Measurements from ENCODE around the gene MCC. TPM values are rescaled to one million over a fixed set of nuclear protein-coding genes. Genes with fewer than 3 reads are reported as not detected.

Gene MCC
- total RNA-seq, 1 donor from 2014 or later = 20.6 TPM

DNA sequence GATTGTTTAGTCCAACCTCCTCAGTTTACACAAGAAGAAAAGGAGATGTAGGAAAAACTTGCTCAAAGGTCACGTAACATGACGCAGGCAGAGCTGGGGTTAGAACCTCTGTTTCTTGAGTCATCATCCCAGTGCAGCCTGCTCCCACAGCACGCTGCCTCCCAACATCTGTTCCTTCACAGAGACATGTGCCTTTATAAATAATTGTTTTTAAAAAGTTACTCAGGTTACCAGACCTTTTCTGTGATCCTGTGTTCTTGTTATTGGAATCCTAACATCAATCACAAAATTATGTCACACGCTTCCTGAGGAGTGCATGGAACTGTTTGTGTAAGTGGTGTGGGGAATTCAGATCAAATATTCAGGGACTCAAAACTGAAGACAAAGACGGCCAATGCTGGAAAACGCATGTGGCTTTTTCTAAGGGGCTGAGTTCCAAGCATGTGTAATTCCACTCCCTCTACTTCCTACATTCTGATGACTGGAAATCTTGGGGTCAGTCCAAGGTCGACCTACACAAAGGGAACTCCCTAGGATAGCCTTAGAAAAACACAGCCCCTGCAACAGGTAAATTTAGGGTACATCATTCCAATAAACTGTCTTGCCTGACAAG is 237.8 kb downstream of the MCC start:
- no peaks in the 10 kb centered on the region for H3K9me3 ChIP-seq
- no peak overlapping the region for H3K4me3 ChIP-seq
- ATAC-seq (peak; percentile 59 to 63), DNase-seq (no peak)
- TF ChIP-seq, protein P1, sequence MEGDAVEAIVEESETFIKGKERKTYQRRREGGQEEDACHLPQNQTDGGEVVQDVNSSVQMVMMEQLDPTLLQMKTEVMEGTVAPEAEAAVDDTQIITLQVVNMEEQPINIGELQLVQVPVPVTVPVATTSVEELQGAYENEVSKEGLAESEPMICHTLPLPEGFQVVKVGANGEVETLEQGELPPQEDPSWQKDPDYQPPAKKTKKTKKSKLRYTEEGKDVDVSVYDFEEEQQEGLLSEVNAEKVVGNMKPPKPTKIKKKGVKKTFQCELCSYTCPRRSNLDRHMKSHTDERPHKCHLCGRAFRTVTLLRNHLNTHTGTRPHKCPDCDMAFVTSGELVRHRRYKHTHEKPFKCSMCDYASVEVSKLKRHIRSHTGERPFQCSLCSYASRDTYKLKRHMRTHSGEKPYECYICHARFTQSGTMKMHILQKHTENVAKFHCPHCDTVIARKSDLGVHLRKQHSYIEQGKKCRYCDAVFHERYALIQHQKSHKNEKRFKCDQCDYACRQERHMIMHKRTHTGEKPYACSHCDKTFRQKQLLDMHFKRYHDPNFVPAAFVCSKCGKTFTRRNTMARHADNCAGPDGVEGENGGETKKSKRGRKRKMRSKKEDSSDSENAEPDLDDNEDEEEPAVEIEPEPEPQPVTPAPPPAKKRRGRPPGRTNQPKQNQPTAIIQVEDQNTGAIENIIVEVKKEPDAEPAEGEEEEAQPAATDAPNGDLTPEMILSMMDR (IDR thresholded peaks at IDR 0.05) = no peak
- H3K36me3 ChIP-seq = no peaks in the 10 kb centered on the region
- H3K27me3 ChIP-seq (ENCODE audit: low read depth) = no peaks in the 10 kb centered on the region
- intact Hi-C loops (cut with DNase I) = no loop called here
- peak overlapping the region; percentile 44 for H3K27ac ChIP-seq
- peaks cover 36% of the 10 kb centered on the region for H3K4me1 ChIP-seq

DNA sequence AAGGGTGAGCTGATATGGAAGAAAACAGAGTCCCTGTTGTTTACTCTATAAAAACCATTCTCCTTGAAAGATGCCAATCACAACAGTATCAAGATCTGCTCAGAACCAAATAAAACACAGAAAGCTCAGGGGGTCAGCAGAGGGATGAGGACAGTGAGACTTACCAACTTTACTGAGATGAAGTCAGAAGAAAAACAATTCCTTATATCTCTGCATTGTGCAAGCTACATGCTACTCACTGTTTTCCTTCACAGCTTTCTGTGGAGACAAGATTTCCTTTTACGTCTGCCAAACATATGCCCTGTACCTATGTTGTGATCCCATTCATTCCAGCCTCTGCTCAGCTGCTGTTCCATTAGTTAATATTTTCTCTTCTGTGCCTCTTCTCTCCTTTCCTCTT is 239.0 kb downstream of the MCC start:
- intact Hi-C loops (cut with DNase I) = no loop called here
- H3K4me1 ChIP-seq = peaks cover 30% of the 10 kb centered on the region
- DNase-seq = no peak
- no peaks in the 10 kb centered on the region for H3K36me3 ChIP-seq
- no peak for ATAC-seq
- no peaks in the 10 kb centered on the region for H3K27me3 ChIP-seq (ENCODE audit: low read depth)
- no peak overlapping the region for H3K27ac ChIP-seq
- TF ChIP-seq, protein P1 (IDR thresholded peaks at IDR 0.05) = no peak
- H3K9me3 ChIP-seq = no peaks in the 10 kb centered on the region
- H3K4me3 ChIP-seq = no peak overlapping the region

DNA sequence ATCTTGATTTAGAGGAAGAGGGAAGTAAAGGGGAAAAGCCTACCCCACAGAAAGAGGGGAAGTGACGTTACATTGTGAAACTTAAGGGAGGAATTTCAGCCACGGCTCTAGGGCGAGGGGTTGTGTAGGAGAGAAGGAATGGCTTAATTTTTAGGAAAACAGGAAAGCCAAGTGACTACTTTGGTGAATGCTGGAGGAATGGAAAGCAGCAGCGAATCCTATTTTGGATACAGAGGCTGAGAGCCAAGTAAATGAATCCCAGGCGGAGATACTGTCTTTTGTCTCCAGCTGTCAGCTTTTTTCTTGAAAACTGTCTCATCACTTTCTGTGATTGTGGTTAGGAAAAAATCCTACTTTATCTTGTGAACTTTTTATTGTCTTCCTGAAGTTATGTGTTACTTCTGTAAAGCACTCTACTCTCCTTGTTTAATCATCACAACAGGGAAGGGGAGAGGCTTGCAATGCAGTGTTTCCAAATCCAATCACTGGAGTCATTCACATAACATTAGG is 241.8 kb downstream of the MCC start:
- peak overlapping the region; percentile 71 for H3K27ac ChIP-seq
- peaks cover 23% of the 10 kb centered on the region for H3K4me1 ChIP-seq
- TF ChIP-seq, protein P1 (IDR thresholded peaks at IDR 0.05) = no peak
- no peaks in the 10 kb centered on the region for H3K36me3 ChIP-seq
- ATAC-seq (peak; percentile 43 to 54), DNase-seq (no peak)
- H3K27me3 ChIP-seq (ENCODE audit: low read depth) = no peaks in the 10 kb centered on the region
- intact Hi-C loops (cut with DNase I) = no loop called here
- no peaks in the 10 kb centered on the region for H3K9me3 ChIP-seq
- H3K4me3 ChIP-seq = no peak overlapping the region

DNA sequence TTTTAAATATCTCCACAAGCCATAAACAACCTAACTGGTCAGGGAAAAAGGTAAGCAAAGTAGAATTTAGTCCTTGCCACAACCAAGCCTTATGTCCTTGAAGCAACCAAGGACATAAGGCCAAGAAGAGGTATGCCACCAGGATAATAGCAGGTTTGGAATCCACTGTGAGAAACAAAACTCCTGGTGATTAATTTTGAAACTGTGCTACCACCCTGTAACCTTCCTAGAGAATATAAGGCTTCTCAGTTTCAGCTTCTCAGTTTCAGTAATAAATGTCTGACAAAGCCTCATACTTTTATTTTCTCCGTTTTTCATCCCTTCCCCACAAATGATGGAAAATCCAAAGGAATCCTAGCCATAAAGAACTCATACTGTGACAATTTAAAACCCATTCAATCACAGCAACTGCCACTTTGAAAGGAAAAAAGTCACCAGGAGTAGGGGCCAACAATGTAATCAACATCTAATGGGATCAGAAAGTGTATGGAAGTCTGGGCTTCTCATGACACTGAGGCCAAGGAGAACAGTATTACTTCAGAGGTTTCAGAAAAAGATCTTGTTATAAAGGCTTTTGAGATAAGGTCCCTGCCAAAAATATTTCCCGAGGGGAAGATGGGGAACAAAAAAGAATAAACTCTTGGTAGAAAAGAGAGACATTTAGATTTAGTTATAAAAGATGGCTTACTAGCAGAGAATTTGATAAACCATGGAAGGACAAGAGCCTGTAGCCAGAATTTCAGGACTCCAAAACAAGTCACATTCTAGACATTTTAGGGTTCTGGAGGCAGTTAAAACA is 242.6 kb downstream of the MCC start:
- TF ChIP-seq, protein P1 (IDR thresholded peaks at IDR 0.05) = no peak
- DNase-seq (no peak), ATAC-seq (no peak)
- H3K9me3 ChIP-seq = no peaks in the 10 kb centered on the region
- no peaks in the 10 kb centered on the region for H3K36me3 ChIP-seq
- peaks cover 15% of the 10 kb centered on the region for H3K4me1 ChIP-seq
- no peak overlapping the region for H3K4me3 ChIP-seq
- intact Hi-C loops (cut with DNase I) = no loop called here
- H3K27ac ChIP-seq = peak overlapping the region; percentile 71
- no peaks in the 10 kb centered on the region for H3K27me3 ChIP-seq (ENCODE audit: low read depth)

DNA sequence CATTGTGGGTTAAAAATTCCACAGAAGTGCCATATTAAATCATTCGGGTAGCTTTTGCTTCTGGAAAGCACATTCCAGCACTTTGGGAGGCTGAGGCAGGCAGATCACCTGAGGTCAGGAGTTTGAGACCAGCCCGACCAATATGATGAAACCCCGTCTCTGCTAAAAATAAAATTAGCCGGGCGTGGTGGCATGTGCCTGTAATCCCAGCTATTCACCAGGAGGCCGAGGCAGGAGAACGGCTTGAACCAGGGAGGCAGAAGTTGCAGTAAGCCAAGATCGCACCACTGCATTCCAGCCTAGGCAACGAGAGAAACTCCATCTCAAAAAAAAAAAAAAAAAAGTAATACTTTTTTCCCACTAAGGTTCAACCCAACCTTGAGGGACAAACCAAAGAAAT is 243.3 kb downstream of the MCC start:
- Histone ChIP-seq H3K4me3 (no peak overlapping the region), H3K36me3 (no peaks in the 10 kb centered on the region), H3K27ac (no peak overlapping the region), H3K9me3 (no peaks in the 10 kb centered on the region), H3K4me1 (peaks cover 13% of the 10 kb centered on the region), H3K27me3 (ENCODE audit: low read depth) (no peaks in the 10 kb centered on the region)
- intact Hi-C loops (cut with DNase I) = no loop called here
- no peak for DNase-seq
- TF ChIP-seq, protein P1 (IDR thresholded peaks at IDR 0.05) = no peak
- no peak for ATAC-seq
